CD4-positive, alpha-beta T cell treated with Interleukin-4 for 1 hour (primary cell): ENCODE measurements around the gene TMEM212.
"Not testable (repeated sequence)": the region's sequence is repeated elsewhere in the genome, so short reads cannot be mapped to it uniquely, and the experiment has no call there.

Experiments used
- DNase-seq, 2 donors: peaks; one replicate each; pipeline ENCODE4 v3.0.0-alpha.2; 2020 to 2022

Gene TMEM212

GRCh38 chr3:171813897-171814460 lies 29.2 kb upstream of the TMEM212 start:
- DNase-seq, result peak; percentile 21 to 57

DNA sequence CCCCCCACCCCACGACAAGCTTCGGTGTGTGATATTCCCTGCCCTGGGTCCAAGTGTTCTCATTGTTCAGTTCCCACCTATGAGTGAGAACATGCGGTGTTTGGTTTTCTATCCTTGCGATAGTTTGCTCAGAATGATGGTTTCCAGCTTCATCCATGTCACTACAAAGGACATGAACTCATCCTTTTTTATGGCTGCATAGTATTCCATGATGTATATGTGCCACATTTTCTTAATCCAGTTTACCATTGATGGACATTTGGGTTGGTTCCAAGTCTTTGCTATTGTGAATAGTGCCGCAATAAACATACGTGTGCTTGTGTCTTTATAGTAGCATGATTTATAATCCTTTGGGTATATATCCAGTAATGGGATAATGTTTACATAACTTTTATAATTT lies 28.5 kb upstream of the TMEM212 start:
- DNase-seq, result not testable (repeated sequence)

- DNase-seq, result no peak
Measured at GRCh38 chr3:171815973-171816595, 27.1 kb upstream of the TMEM212 start.

GRCh38 chr3:171817074-171817800 lies 25.9 kb upstream of the TMEM212 start:
- DNase-seq, result no peak

- no peak for DNase-seq
Measured at GRCh38 chr3:171821044-171821443, 22.1 kb upstream of the TMEM212 start.

GRCh38 chr3:171821778-171822358 lies 21.3 kb upstream of the TMEM212 start:
- no peak for DNase-seq

GRCh38 chr3:171822431-171823106 lies 20.6 kb upstream of the TMEM212 start:
- no peak for DNase-seq

- peak in 1 of 2 donors; percentile 19 for DNase-seq
Measured at GRCh38 chr3:171824116-171824515, 19.0 kb upstream of the TMEM212 start.

- no peak for DNase-seq
Measured at GRCh38 chr3:171824824-171825221, 18.3 kb upstream of the TMEM212 start.

GRCh38 chr3:171825222-171825828 lies 17.8 kb upstream of the TMEM212 start:
- no peak for DNase-seq

GRCh38 chr3:171827385-171827784 lies 15.8 kb upstream of the TMEM212 start:
- no peak for DNase-seq

GRCh38 chr3:171827836-171828458 lies 15.2 kb upstream of the TMEM212 start:
- DNase-seq, result no peak

GRCh38 chr3:171828902-171829770 lies 14.0 kb upstream of the TMEM212 start:
- DNase-seq, result no peak

DNA sequence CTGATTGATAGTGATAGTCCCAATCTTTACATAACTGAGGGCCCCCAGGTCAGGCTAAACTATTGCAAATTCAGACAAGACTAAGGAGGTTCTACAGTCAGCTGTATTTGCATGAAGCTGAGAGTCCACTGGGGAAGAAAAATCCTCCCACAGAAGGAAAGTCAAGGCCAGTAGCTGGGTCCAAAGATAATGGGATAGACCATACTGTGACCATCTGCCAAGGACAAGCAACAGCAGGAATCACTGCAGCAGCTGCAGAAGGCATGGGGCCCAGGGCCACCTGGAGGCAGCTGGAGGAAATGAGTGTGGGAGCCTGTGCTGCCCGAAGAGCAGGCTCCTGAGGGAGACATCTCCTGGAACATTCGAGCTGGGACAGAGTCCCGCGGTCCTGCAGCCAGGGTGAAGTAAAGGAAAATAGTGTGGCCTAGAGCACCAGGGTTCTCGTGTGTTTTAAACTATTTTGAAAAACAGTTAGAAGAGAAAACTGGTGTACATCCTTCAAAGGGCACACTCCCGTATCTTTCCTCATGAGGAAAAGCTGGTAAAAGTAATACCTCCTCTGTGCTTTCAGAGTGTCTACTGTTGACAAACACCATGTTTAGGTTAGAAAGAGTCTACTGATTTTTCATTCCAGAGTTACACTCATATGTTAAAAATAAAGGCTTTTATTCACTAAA lies 13.2 kb upstream of the TMEM212 start:
- DNase-seq, result peak in 1 of 2 donors; percentile 27

GRCh38 chr3:171830518-171830875 lies 12.7 kb upstream of the TMEM212 start:
- DNase-seq, result no peak

DNA sequence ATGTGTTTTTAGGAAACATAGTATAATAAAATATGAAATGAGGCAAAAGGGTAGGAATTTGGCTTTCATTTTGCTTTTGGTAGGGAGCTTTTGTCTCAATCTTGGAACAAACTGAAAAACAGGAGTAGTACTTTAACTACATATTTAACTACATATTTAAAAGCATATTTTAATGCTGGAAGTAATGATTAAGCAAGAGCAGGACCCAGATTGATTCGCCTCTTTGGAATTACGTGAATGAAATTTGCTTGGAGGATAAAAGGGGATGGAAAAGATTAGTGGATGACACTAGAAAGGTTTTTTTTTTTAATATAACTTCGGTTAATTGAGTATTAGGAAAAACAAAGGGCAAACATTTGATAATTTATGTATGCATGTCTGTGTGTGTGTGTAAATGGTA lies 11.2 kb upstream of the TMEM212 start:
- no peak for DNase-seq

DNA sequence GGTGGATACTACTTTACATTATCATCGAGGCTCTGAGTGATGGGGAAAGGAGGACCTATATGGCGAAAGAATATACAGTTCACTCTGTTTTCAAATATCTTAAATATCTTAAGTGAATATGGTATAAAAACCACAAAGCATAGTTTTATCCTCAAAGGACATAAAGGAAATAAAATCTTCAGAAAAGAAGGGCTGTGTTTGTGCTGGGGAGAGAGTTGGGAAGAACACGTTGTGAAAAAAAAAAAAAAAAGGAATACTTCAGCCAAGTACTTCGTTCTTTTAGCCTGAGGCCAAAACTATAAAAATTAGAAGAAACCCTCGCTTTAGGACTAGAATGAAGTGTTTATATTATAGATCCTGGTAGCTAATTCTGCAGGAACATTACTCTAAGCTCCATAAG lies 10.2 kb upstream of the TMEM212 start:
- DNase-seq, result no peak

DNA sequence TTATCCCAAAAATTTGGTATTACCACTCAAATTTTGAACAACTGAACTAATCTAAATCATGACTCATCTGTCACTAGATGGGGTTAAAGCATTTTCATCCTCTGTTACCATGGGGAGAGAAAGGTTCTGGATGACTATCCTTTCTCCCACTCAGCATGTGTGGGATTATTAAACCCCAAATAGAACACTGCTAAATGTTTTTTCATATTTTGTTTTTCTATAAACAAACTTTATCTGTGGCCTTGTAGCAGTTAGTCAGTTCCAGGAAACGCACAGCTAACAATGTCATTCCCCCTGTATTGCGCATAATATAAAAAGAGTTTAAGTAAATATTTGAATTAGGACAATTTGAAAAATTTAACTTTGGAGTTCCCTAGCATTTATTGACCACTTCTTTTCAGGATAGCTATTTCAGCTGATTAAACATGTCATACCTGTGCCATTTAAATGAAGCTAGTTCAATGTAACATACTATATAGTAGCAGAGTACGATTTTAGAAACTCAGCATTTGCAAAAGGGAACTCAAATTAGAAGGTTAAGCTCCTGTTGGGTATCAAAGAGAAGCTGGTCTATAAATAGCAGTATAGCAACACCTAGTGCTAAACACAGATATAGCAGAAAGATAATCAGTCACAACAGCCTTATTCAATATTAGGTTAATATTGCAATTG lies 9.2 kb upstream of the TMEM212 start:
- no peak for DNase-seq

GRCh38 chr3:171834461-171834801 lies 8.7 kb upstream of the TMEM212 start:
- no peak for DNase-seq

- DNase-seq, result peak in 1 of 2 donors; percentile 19
Measured at GRCh38 chr3:171835116-171835515, 8.0 kb upstream of the TMEM212 start.
